DND-41 (cell line): ENCODE data around the gene MIS18BP1.

Experiments
- ATAC-seq: fragments of 200-7000 bp; cut with Tn5 transposase; 3 replicates; pipeline ENCODE4 v1.9.1; 2021; ENCODE audit warnings: low read depth; ENCODE audit not compliant: insufficient read depth
- DNase-seq: peaks from one replicate; pipeline ENCODE4 v3.0.0-alpha.2; 2020
- H2AFZ ChIP-seq: 2 replicates; pipeline ENCODE4 v1.6.0; 2012; ENCODE audit warnings: low read depth, low read length
- H3K27ac ChIP-seq: 2 replicates; pipeline ENCODE4 v1.5.1; 2012; ENCODE audit warnings: low read length, inconsistent platforms
- H3K27me3 ChIP-seq: fragments of 200-600 bp; sonication (generic); 2 replicates; pipeline ENCODE4 v1.6.0; 2012; ENCODE audit warnings: low read length, mild to moderate bottlenecking, inconsistent platforms; ENCODE audit not compliant: insufficient read depth, poor library complexity
- H3K36me3 ChIP-seq: 2 replicates; pipeline ENCODE4 v1.5.1; 2012; ENCODE audit warnings: low read length, inconsistent platforms; ENCODE audit not compliant: insufficient read depth
- H3K4me1 ChIP-seq: 2 replicates; pipeline ENCODE4 v1.5.1; 2012; ENCODE audit warnings: mild to moderate bottlenecking, low read length; ENCODE audit not compliant: insufficient read depth
- H3K4me2 ChIP-seq: 2 replicates; pipeline ENCODE4 v1.6.0; 2012; ENCODE audit warnings: mild to moderate bottlenecking, moderate library complexity, low read length, inconsistent platforms; ENCODE audit not compliant: insufficient read depth
- H3K4me3 ChIP-seq, 2 experiments: fragments of 200-600 bp in 1 of 2; shearing (Covaris generic) in 1 of 2; 2 replicates each; pipeline ENCODE4 v1.5.1; 2012 to 2016; ENCODE audit warnings: inconsistent platforms in 2 of 2, low read length in 2 of 2, mild to moderate bottlenecking in 2 of 2, low read depth in 1 of 2, moderate library complexity in 1 of 2
- H3K79me2 ChIP-seq: 2 replicates; pipeline ENCODE4 v1.6.0; 2012; ENCODE audit warnings: low read length, inconsistent platforms; ENCODE audit not compliant: insufficient read depth
- H3K9ac ChIP-seq: 2 replicates; pipeline ENCODE4 v1.6.0; 2012; ENCODE audit warnings: low read depth, mild to moderate bottlenecking, inconsistent platforms, low read length, moderate library complexity
- H3K9me3 ChIP-seq: 2 replicates; pipeline ENCODE4 v1.5.1; 2012; ENCODE audit warnings: low read length, moderate library complexity, mild to moderate bottlenecking, inconsistent platforms; ENCODE audit not compliant: insufficient read depth, severe bottlenecking
- H4K20me1 ChIP-seq: 2 replicates; pipeline ENCODE4 v1.6.0; 2012; ENCODE audit warnings: low read length; ENCODE audit not compliant: insufficient read depth
- CTCF ChIP-seq: IDR thresholded peaks from 2 replicates; pipeline ENCODE4 v1.5.1; 2012; ENCODE audit warnings: borderline replicate concordance, low read length, moderate library complexity, mild to moderate bottlenecking; ENCODE audit not compliant: poor library complexity, severe bottlenecking; ENCODE audit errors: extremely low read depth
- EZH2 ChIP-seq: IDR thresholded peaks from 3 replicates; pipeline ENCODE4 v1.6.1; 2012; ENCODE audit warnings: borderline replicate concordance, low read depth, mild to moderate bottlenecking, moderate library complexity, low read length, inconsistent platforms; ENCODE audit not compliant: severe bottlenecking

The MIS18BP1 gene

GRCh38 chr14:45253754-45254310 lies 830 bp upstream of the MIS18BP1 start:
- H3K36me3 ChIP-seq = no peaks in the 10 kb centered on the region; the same call in 1 of the 2 replicates
- no peak overlapping the region for H3K27ac ChIP-seq
- DNase-seq = no peak
- H3K4me1 ChIP-seq = peaks cover 33% of the 10 kb centered on the region
- peaks cover 40% of the 10 kb centered on the region for H3K79me2 ChIP-seq
- TF ChIP-seq CTCF (no peak), EZH2 (no peak)
- H3K9ac ChIP-seq = no peak overlapping the region
- H3K9me3 ChIP-seq = peaks cover 20% of the 10 kb centered on the region
- H3K27me3 ChIP-seq = no peaks in the 10 kb centered on the region
- peaks cover 5% of the 10 kb centered on the region; the same call in 1 of the 2 replicates for H4K20me1 ChIP-seq
- H2AFZ ChIP-seq = peak overlapping the region; percentile 89
- H3K4me2 ChIP-seq = no peak overlapping the region
- peak overlapping the region in 1 of 2 experiments; percentile 72; a peak in 1 of 4 replicates for H3K4me3 ChIP-seq
- no peak for ATAC-seq

GRCh38 chr14:45252366-45253069 lies 484 bp downstream of the MIS18BP1 start:
- ATAC-seq (0 out of 3 replicates have a peak, but pooled peaks have one; percentile 15), DNase-seq (peak; percentile 52)
- H4K20me1 ChIP-seq = peaks cover 9% of the 10 kb centered on the region; the same call in 1 of the 2 replicates
- no peak for TF ChIP-seq EZH2
- no peak for TF ChIP-seq CTCF
- peak overlapping the region; percentile 80 for H3K4me2 ChIP-seq
- no peaks in the 10 kb centered on the region; the same call in 1 of the 2 replicates for H3K36me3 ChIP-seq
- peak overlapping the region; percentile 77 for H3K27ac ChIP-seq
- no peaks in the 10 kb centered on the region for H3K27me3 ChIP-seq
- H3K9ac ChIP-seq = peak overlapping the region; percentile 85
- H2AFZ ChIP-seq = peak overlapping the region; percentile 89
- H3K4me1 ChIP-seq = peaks cover 37% of the 10 kb centered on the region
- H3K4me3 ChIP-seq = peak overlapping the region; percentile 72 to 96
- H3K79me2 ChIP-seq = peaks cover 53% of the 10 kb centered on the region
- peaks cover 6% of the 10 kb centered on the region for H3K9me3 ChIP-seq

DNA sequence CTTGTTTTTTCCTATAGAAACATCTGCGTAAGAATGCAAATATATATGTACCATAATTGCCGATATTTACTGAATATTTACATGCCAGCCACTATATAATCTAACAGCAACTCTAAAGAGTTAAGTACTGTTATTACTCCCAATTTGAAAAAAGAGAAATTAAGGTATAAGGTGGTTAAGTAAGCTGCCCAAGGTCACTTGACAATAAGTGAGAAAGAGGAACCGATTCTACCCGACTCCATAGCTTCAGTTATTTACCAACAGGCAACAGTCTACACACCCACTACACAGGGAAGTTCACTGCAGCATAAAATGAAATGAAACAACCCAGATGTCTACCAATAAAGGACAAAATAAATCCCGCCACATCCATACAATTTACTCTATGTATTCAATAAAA lies 1.1 kb downstream of the MIS18BP1 start:
- TF ChIP-seq EZH2 (no peak), CTCF (no peak)
- H3K79me2 ChIP-seq = peaks cover 59% of the 10 kb centered on the region
- H4K20me1 ChIP-seq = peaks cover 9% of the 10 kb centered on the region; the same call in 1 of the 2 replicates
- peak overlapping the region; percentile 77 for H3K27ac ChIP-seq
- H3K27me3 ChIP-seq = no peaks in the 10 kb centered on the region
- peak overlapping the region; percentile 72 to 96 for H3K4me3 ChIP-seq
- H3K9me3 ChIP-seq = peaks cover 6% of the 10 kb centered on the region
- no peak for DNase-seq
- H3K36me3 ChIP-seq = no peaks in the 10 kb centered on the region; the same call in 1 of the 2 replicates
- H3K4me1 ChIP-seq = peaks cover 42% of the 10 kb centered on the region
- H2AFZ ChIP-seq = no peak overlapping the region
- peak overlapping the region; percentile 80 for H3K4me2 ChIP-seq
- peak overlapping the region; percentile 85 for H3K9ac ChIP-seq
- peak; percentile 35; the same call in 1 of the 3 replicates for ATAC-seq
